GM18870 (cell line): ENCODE measurements around the gene WAC.
"Not testable (repeated sequence)": the region's sequence is repeated elsewhere in the genome, so short reads cannot be mapped to it uniquely, and the experiment has no call there.

ENCODE experiments used
- ATAC-seq: cut with Tn5 transposase; IDR thresholded peaks from one replicate; pipeline ENCODE4 v1.9.1; 2021; ENCODE audit warnings: moderate library complexity; ENCODE audit not compliant: unreplicated experiment

WAC gene

GRCh38 chr10:28604567-28605536 is 71.9 kb downstream of the WAC start:
- no peak for ATAC-seq

- ATAC-seq, result no peak
Measured at GRCh38 chr10:28606568-28606967, 73.7 kb downstream of the WAC start.

- ATAC-seq, result not testable (repeated sequence)
Measured at GRCh38 chr10:28609636-28610035, 76.7 kb downstream of the WAC start.

GRCh38 chr10:28612877-28613276 is 80.0 kb downstream of the WAC start:
- ATAC-seq, result no peak

- ATAC-seq, result no peak
Measured at GRCh38 chr10:28616514-28616913, 83.6 kb downstream of the WAC start.

- no peak for ATAC-seq
Measured at GRCh38 chr10:28619455-28619854, 86.5 kb downstream of the WAC start.

GRCh38 chr10:28620251-28620650 is 87.3 kb downstream of the WAC start:
- no peak for ATAC-seq

- ATAC-seq, result no peak
Measured at GRCh38 chr10:28623483-28623882, 90.6 kb downstream of the WAC start.

GRCh38 chr10:28624351-28624750 is 91.4 kb downstream of the WAC start:
- ATAC-seq, result no peak

GRCh38 chr10:28627102-28627501 is 94.2 kb downstream of the WAC start:
- no peak for ATAC-seq

- ATAC-seq, result no peak
Measured at GRCh38 chr10:28628184-28628893, 95.4 kb downstream of the WAC start.

GRCh38 chr10:28631896-28632583 is 99.1 kb downstream of the WAC start:
- ATAC-seq, result no peak

GRCh38 chr10:28632584-28632945 is 99.6 kb downstream of the WAC start:
- no peak for ATAC-seq

GRCh38 chr10:28633750-28634149 is 100.8 kb downstream of the WAC start:
- no peak for ATAC-seq

- no peak for ATAC-seq
Measured at GRCh38 chr10:28637346-28637745, 104.4 kb downstream of the WAC start.

- ATAC-seq, result no peak
Measured at GRCh38 chr10:28638392-28638791, 105.5 kb downstream of the WAC start.

GRCh38 chr10:28640551-28640950 is 107.6 kb downstream of the WAC start:
- no peak for ATAC-seq

- ATAC-seq, result no peak
Measured at GRCh38 chr10:28644647-28645046, 111.7 kb downstream of the WAC start.

- no peak for ATAC-seq
Measured at GRCh38 chr10:28652106-28652505, 119.2 kb downstream of the WAC start.

GRCh38 chr10:28652703-28653102 is 119.8 kb downstream of the WAC start:
- no peak for ATAC-seq

GRCh38 chr10:28658824-28659223 is 125.9 kb downstream of the WAC start:
- ATAC-seq, result not testable (repeated sequence)

GRCh38 chr10:28661035-28661434 is 128.1 kb downstream of the WAC start:
- no peak for ATAC-seq
